Transverse colon (tissue), 4 donors: Measurements from ENCODE around the gene SLC9A1.

Experiments used
- CTCF ChIP-seq, 5 experiments: fragments of 200-600 bp in 3 of 5; fragments of 450-650 bp in 2 of 5; sonication (generic) in 3 of 5; IDR thresholded peaks; 1 replicate in 2 of 5; 2 replicates in 3 of 5; pipeline ENCODE4 v1.5.1; 2016 to 2017; ENCODE audit warnings: antibody characterized with exemption in 5 of 5, inconsistent platforms in 3 of 5, mild to moderate bottlenecking in 2 of 5, moderate library complexity in 1 of 5
- EP300 ChIP-seq: sonication (generic); formaldehyde crosslinking; IDR thresholded peaks from one replicate; pipeline ENCODE4 v1.6.1; 2017; ENCODE audit warnings: antibody characterized with exemption, low read depth
- POLR2A ChIP-seq: fragments of 450-650 bp; IDR thresholded peaks from one replicate; pipeline ENCODE4 v1.6.1; 2016; ENCODE audit warnings: antibody characterized with exemption, mild to moderate bottlenecking, moderate library complexity
- POLR2AphosphoS5 ChIP-seq, 3 donors: sonication (generic); formaldehyde crosslinking; IDR thresholded peaks; one replicate each; pipeline ENCODE4 v1.6.1; 2016; ENCODE audit warnings: antibody characterized with exemption in 3 of 3

- TF ChIP-seq CTCF (IDR thresholded peaks at IDR 0.05) = no peak
- TF ChIP-seq POLR2AphosphoS5 (IDR thresholded peaks at IDR 0.05) = no peak
- TF ChIP-seq POLR2A = no peak
- no peak for TF ChIP-seq EP300
Measured at GRCh38 chr1:27124405-27124804, 30.5 kb downstream of the SLC9A1 start.
